HL-60 (cell line): Measurements from ENCODE around the gene ACAP1.

Experiments
- DNase-seq, 2 experiments: peaks; one replicate each; pipeline ENCODE4 v3.0.0-alpha.2; 2010 to 2020; ENCODE audit warnings: low read depth in 1 of 2, low spot score in 1 of 2
- H3K27ac ChIP-seq: fragments of 250-450 bp; sonication (Bioruptor Pico); replicated peaks from 2 replicates; pipeline ENCODE4 v1.5.1; 2020; ENCODE audit warnings: mild to moderate bottlenecking, moderate library complexity
- H3K27me3 ChIP-seq: fragments of 250-450 bp; sonication (Bioruptor Pico); 2 replicates; pipeline ENCODE4 v1.5.1; 2021; ENCODE audit warnings: mild to moderate bottlenecking, moderate library complexity; ENCODE audit not compliant: insufficient read depth, poor library complexity, severe bottlenecking
- H3K4me3 ChIP-seq: replicated peaks from 2 replicates; pipeline ENCODE4 v1.5.1; 2011; ENCODE audit warnings: mild to moderate bottlenecking, control low read depth, low read length; ENCODE audit not compliant: insufficient read depth
- GABPA ChIP-seq: IDR thresholded peaks from 2 replicates; pipeline ENCODE4 v1.6.1; 2012; ENCODE audit warnings: low read depth
- POLR2AphosphoS5 ChIP-seq: IDR thresholded peaks from 2 replicates; pipeline ENCODE4 v1.6.1; 2012; ENCODE audit warnings: low read depth
- REST ChIP-seq: IDR thresholded peaks from 2 replicates; pipeline ENCODE4 v1.6.1; 2012; ENCODE audit warnings: low read depth; ENCODE audit not compliant: insufficient replicate concordance
- SPI1 ChIP-seq: IDR thresholded peaks from 2 replicates; pipeline ENCODE4 v1.6.1; 2012; ENCODE audit warnings: low read depth, mild to moderate bottlenecking, borderline replicate concordance
- TF ChIP-seq, protein P1 (sequence below): IDR thresholded peaks from one replicate; pipeline ENCODE4 v1.5.1; 2011; ENCODE audit warnings: low read length, control low read depth, inconsistent platforms; ENCODE audit not compliant: insufficient read depth

ACAP1 gene

GRCh38 chr17:7296189-7296861 is 40.0 kb upstream of the ACAP1 start:
- no peak for TF ChIP-seq POLR2AphosphoS5
- TF ChIP-seq, protein P1, sequence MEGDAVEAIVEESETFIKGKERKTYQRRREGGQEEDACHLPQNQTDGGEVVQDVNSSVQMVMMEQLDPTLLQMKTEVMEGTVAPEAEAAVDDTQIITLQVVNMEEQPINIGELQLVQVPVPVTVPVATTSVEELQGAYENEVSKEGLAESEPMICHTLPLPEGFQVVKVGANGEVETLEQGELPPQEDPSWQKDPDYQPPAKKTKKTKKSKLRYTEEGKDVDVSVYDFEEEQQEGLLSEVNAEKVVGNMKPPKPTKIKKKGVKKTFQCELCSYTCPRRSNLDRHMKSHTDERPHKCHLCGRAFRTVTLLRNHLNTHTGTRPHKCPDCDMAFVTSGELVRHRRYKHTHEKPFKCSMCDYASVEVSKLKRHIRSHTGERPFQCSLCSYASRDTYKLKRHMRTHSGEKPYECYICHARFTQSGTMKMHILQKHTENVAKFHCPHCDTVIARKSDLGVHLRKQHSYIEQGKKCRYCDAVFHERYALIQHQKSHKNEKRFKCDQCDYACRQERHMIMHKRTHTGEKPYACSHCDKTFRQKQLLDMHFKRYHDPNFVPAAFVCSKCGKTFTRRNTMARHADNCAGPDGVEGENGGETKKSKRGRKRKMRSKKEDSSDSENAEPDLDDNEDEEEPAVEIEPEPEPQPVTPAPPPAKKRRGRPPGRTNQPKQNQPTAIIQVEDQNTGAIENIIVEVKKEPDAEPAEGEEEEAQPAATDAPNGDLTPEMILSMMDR, result peak; percentile 3
- peak in 1 of 2 experiments; percentile 42 for DNase-seq
- Histone ChIP-seq H3K27ac (no peak overlapping the region), H3K27me3 (peaks cover 2% of the 10 kb centered on the region), H3K4me3 (no peak overlapping the region)

DNA sequence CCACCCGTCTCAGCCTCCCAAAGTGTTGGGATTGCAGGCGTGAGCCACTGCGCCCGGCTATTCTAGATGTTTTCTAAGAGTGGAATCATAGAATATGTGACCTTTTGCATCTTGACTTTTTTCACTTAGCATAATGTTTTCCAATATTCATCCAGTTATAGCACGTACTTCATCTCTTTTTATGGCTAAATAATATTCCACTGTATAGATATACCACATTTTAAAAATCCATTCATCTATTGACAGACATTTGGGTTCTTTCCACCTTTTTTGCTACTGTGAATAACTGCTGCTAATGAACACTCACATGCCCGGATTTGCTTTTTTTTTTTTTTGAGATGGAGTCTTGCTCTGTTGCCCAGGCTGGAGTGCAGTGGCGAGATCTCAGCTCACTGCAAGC is 32.1 kb upstream of the ACAP1 start:
- Histone ChIP-seq H3K27ac (no peak overlapping the region), H3K27me3 (no peaks in the 10 kb centered on the region), H3K4me3 (no peak overlapping the region)
- no peak for DNase-seq
- no peak for TF ChIP-seq REST
- TF ChIP-seq SPI1, result no peak
- no peak for TF ChIP-seq GABPA
- TF ChIP-seq, protein P1, result no peak
- TF ChIP-seq POLR2AphosphoS5, result no peak

DNA sequence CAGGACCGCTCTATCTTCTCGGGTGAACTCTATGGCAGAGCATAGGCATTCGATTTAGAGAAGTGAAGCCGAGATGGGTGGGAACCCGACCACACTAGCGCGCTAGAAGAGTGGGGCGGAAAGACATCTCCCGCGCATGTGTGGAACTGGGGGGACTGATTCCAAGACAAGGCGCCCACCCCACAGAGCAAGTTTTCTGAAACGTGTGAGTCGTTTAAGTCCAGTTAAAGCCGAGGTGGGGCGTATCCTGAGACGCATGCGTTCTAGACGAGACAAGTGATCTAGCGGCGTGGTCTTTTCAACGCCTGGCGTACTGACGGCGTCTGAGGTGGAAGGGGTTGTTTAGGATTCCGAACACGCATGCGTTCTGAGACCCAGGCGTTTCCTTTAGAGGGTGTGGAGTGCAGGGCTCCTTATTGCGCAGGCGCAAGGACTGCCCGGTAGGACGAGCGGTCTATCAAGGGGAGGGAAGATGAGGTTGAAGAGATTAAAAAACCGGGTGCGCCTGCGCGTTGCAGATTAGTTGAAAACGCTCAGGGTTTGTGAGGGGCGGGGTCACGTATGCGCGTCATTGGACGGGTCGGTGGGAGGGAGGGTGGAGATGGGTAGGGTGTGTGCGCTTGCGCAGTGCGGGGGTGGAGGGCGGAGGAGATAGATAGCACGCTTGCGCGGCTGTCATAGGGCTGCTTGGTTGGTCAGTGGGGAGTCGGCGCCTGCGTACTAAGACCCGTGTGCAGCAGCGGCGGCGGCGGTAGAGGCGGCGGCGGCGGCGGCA is 29.2 kb upstream of the ACAP1 start, which contains the start of gene EIF5A:
TSS of gene EIF5A (plus strand) at position 718 of the 775 bp plus-strand sequence. CDS start 2,008 bp downstream, outside the sequence.
- Histone ChIP-seq H3K4me3 (peak within 1 kb of the TSS; percentile 57), H3K27me3 (no peaks in the 10 kb centered on the region), H3K27ac (peak within 1 kb of the TSS; percentile 94)
- TF ChIP-seq SPI1, result peak; percentile 65; the same call in 1 of the 2 replicates
- no peak for TF ChIP-seq GABPA
- TF ChIP-seq, protein P1, result no peak
- peak; percentile 65 for TF ChIP-seq POLR2AphosphoS5
- no peak for TF ChIP-seq REST
- peak; percentile 91 to 96 for DNase-seq
